ENCODE data around the gene U2AF2.

Gene U2AF2

GRCh38 chr19:55683449-55684261 is 28.8 kb downstream of the U2AF2 start:
- no peak for DNase-seq (ENCODE audit: low read depth, low spot score)
- H3K4me3 ChIP-seq (ENCODE audit: low read depth, low read length) = no peak overlapping the region
- in situ Hi-C loops (cut with HindIII; ENCODE audit: low sequenced_read_pairs) = no loop called here
- no peak for TF ChIP-seq CTCF (IDR thresholded peaks at IDR 0.05; ENCODE audit: low read depth, low read length)

GRCh38 chr19:55684946-55685681 is 30.3 kb downstream of the U2AF2 start:
- DNase-seq (ENCODE audit: low read depth, low spot score) = no peak
- TF ChIP-seq CTCF (IDR thresholded peaks at IDR 0.05; ENCODE audit: low read depth, low read length) = no peak

GRCh38 chr19:55685776-55686175 is 30.9 kb downstream of the U2AF2 start:
- in situ Hi-C loops (cut with HindIII; ENCODE audit: low sequenced_read_pairs) = no loop called here
- H3K4me3 ChIP-seq (ENCODE audit: low read depth, low read length) = no peak overlapping the region
- no peak for DNase-seq (ENCODE audit: low read depth, low spot score)
- TF ChIP-seq CTCF (IDR thresholded peaks at IDR 0.05; ENCODE audit: low read depth, low read length) = no peak

More at GRCh38 chr19:55684946-55685681, 30.3 kb downstream of the U2AF2 start:
- H3K4me3 ChIP-seq (ENCODE audit: low read depth, low read length) = no peak overlapping the region
- in situ Hi-C loops (cut with HindIII; ENCODE audit: low sequenced_read_pairs) = no loop called here

- TF ChIP-seq CTCF (IDR thresholded peaks at IDR 0.05; ENCODE audit: low read depth, low read length) = no peak
- in situ Hi-C loops (cut with HindIII; ENCODE audit: low sequenced_read_pairs) = no loop called here
- H3K4me3 ChIP-seq (ENCODE audit: low read depth, low read length) = no peak overlapping the region
- DNase-seq (ENCODE audit: low read depth, low spot score) = no peak
These were observed 31.6 kb downstream of the U2AF2 start for GRCh38 chr19:55686311-55687050.

GRCh38 chr19:55687281-55688201 is 32.7 kb downstream of the U2AF2 start:
- in situ Hi-C loops (cut with HindIII; ENCODE audit: low sequenced_read_pairs) = no loop called here
- H3K4me3 ChIP-seq (ENCODE audit: low read depth, low read length) = no peak overlapping the region
- DNase-seq (ENCODE audit: low read depth, low spot score) = no peak
- no peak for TF ChIP-seq CTCF (IDR thresholded peaks at IDR 0.05; ENCODE audit: low read depth, low read length)
